Body of pancreas (tissue), 4 donors: Measurements from ENCODE around the gene ITPR2. TPM values are rescaled to one million over a fixed set of nuclear protein-coding genes. Genes with fewer than 3 reads are reported as not detected.

ENCODE experiments used
- ATAC-seq: fragments of 150-250 bp; one replicate; pipeline ENCODE4 v1.9.1; 2016
- DNase-seq, 4 donors: peaks; one replicate each; pipeline ENCODE4 v3.0.0-alpha.2; 2019
- H3K27ac ChIP-seq, 4 donors: fragments of 200-600 bp; sonication (generic); 1 replicate in 3 of 4; 2 replicates in 1 of 4; pipeline versions ENCODE4 v1.5.1 to v1.6.1; 2016 to 2019; ENCODE audit warnings: mild to moderate bottlenecking in 1 of 4, mixed read lengths in 1 of 4, moderate library complexity in 1 of 4
- H3K27me3 ChIP-seq, 2 donors: fragments of 200-600 bp; sonication (generic); one replicate each; pipeline ENCODE4 v1.6.0; 2016; ENCODE audit warnings: mild to moderate bottlenecking in 1 of 2
- H3K36me3 ChIP-seq, 2 donors: fragments of 200-600 bp; sonication (generic); replicated peaks in 1 of 2; 2 replicates each; pipeline ENCODE4 v1.5.1; 2016; ENCODE audit warnings: low read depth in 2 of 2; ENCODE audit not compliant: insufficient read depth in 1 of 2
- H3K4me1 ChIP-seq: fragments of 200-600 bp; sonication (generic); one replicate; pipeline ENCODE4 v1.6.0; 2016
- H3K4me3 ChIP-seq, 2 donors: fragments of 200-600 bp; sonication (generic); 1 replicate in 1 of 2; 2 replicates in 1 of 2; pipeline ENCODE4 v1.5.1; 2016 to 2019
- H3K9me3 ChIP-seq, 3 donors: fragments of 200-600 bp; sonication (generic); 1 replicate in 2 of 3; 2 replicates in 1 of 3; pipeline ENCODE4 v1.5.1; 2016
- POLR2A ChIP-seq, 3 donors: fragments of 450-650 bp; IDR thresholded peaks; one replicate each; pipeline ENCODE4 v1.6.1; 2016; ENCODE audit warnings: antibody characterized with exemption in 3 of 3, mild to moderate bottlenecking in 2 of 3
- WGBS, 2 donors: methylation state at CpG; one replicate each; pipeline ENCODE4 v1.1.5; 2017; 5-methylcytosine and 5-hydroxymethylcytosine counted together
- intact Hi-C: fragments of 100-400 bp; cut with DNase I; formaldehyde crosslinking; loops from one replicate; pipeline ENCODE4 v1.15.1; 2023
- total RNA-seq, 2 donors: library from RNA; depleted of rRNA; stranded (reverse); fragments of >200 nt; gene quantifications; one replicate each; pipeline ENCODE4 v1.1.0, GENCODE V29; 2016
- TF ChIP-seq, protein P1 (sequence below), 7 experiments: fragments of 450-650 bp in 4 of 7; fragments of 200-600 bp in 3 of 7; sonication (generic) in 3 of 7; IDR thresholded peaks; one replicate each; pipeline ENCODE4 v1.5.1; 2016 to 2019; ENCODE audit warnings: antibody characterized with exemption in 7 of 7

ITPR2 gene
- total RNA-seq, 2 donors from 2014 or later: 37.4 to 92.9 TPM

- Histone ChIP-seq H3K27ac (no peak overlapping the region), H3K27me3 (no peaks in the 10 kb centered on the region), H3K36me3 (no peaks in the 10 kb centered on the region), H3K4me1 (no peaks in the 10 kb centered on the region), H3K4me3 (no peak overlapping the region), H3K9me3 (no peaks in the 10 kb centered on the region)
- 88 to 89% methylated on average over 4 of the region's 4 CpGs for WGBS, 2 donors
- DNase-seq (no peak), ATAC-seq (no peak)
- TF ChIP-seq POLR2A (IDR thresholded peaks at IDR 0.05): no peak
- TF ChIP-seq, protein P1, sequence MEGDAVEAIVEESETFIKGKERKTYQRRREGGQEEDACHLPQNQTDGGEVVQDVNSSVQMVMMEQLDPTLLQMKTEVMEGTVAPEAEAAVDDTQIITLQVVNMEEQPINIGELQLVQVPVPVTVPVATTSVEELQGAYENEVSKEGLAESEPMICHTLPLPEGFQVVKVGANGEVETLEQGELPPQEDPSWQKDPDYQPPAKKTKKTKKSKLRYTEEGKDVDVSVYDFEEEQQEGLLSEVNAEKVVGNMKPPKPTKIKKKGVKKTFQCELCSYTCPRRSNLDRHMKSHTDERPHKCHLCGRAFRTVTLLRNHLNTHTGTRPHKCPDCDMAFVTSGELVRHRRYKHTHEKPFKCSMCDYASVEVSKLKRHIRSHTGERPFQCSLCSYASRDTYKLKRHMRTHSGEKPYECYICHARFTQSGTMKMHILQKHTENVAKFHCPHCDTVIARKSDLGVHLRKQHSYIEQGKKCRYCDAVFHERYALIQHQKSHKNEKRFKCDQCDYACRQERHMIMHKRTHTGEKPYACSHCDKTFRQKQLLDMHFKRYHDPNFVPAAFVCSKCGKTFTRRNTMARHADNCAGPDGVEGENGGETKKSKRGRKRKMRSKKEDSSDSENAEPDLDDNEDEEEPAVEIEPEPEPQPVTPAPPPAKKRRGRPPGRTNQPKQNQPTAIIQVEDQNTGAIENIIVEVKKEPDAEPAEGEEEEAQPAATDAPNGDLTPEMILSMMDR (IDR thresholded peaks at IDR 0.05): no peak
- intact Hi-C loops: no loop called here
Observed at GRCh38 chr12:26369588-26369987, 463.4 kb downstream of the ITPR2 start.

GRCh38 chr12:26367991-26368730 lies 464.8 kb downstream of the ITPR2 start:
- ATAC-seq (no peak), DNase-seq (no peak)
- no peaks in the 10 kb centered on the region for H3K4me1 ChIP-seq
- H3K36me3 ChIP-seq: no peaks in the 10 kb centered on the region
- TF ChIP-seq POLR2A (IDR thresholded peaks at IDR 0.05): no peak
- TF ChIP-seq, protein P1 (IDR thresholded peaks at IDR 0.05): no peak
- H3K27ac ChIP-seq: no peak overlapping the region
- 76 to 93% methylated on average over 1 of the region's 1 CpG for WGBS, 2 donors
- no peaks in the 10 kb centered on the region for H3K9me3 ChIP-seq
- intact Hi-C loops: no loop called here
- no peaks in the 10 kb centered on the region for H3K27me3 ChIP-seq
- no peak overlapping the region for H3K4me3 ChIP-seq

DNA sequence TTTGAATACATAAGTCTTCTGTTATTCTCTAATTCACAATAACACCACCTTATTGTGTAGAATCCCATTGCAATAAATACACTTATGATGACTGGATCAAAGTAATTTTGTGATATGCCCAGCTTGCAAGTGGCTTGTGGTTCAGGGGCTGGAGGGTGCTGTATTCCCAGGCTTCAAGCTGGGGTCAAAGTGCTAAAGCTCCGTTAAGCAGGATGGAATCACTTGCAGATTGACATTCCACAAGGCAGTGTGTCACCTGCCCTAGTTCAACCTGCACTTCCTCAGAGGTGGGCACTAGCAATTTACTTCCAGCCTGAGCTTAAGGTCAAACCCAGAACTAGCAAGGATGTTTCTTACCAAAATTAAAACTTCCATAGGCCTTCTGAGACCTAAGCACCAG lies 471.0 kb downstream of the ITPR2 start:
- H3K4me1 ChIP-seq: no peaks in the 10 kb centered on the region
- no peaks in the 10 kb centered on the region for H3K9me3 ChIP-seq
- H3K27ac ChIP-seq: no peak overlapping the region
- ATAC-seq (no peak), DNase-seq (no peak)
- TF ChIP-seq POLR2A (IDR thresholded peaks at IDR 0.05): no peak
- TF ChIP-seq, protein P1 (IDR thresholded peaks at IDR 0.05): no peak
- no peaks in the 10 kb centered on the region for H3K36me3 ChIP-seq
- WGBS, 2 donors: 67 to 95% methylated on average over 1 of the region's 1 CpG
- H3K27me3 ChIP-seq: no peaks in the 10 kb centered on the region
- intact Hi-C loops: no loop called here
- no peak overlapping the region for H3K4me3 ChIP-seq

DNA sequence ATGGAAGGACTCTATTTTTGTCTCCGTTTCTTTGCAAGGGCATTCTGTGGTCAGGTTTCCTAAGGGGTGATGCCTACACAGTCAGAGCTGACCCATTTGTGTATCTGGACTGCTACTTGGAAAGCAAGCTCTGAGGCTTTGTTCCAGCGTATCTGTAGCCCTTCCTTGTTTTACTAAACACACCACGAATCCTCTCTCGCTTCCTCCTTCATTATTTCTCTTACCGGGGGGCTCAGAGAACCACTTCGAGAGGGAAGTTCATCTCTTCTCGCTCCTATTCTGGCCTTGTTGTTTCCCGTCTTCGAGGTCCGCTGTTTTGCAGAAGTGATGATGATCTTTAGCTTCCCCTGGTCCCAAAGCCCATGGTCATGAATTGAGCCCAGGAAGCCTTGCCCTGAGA lies 472.9 kb downstream of the ITPR2 start:
- 80 to 96% methylated on average over 10 of the region's 10 CpGs for WGBS, 2 donors
- Histone ChIP-seq H3K27me3 (no peaks in the 10 kb centered on the region), H3K4me1 (no peaks in the 10 kb centered on the region), H3K9me3 (no peaks in the 10 kb centered on the region), H3K27ac (no peak overlapping the region), H3K4me3 (no peak overlapping the region), H3K36me3 (no peaks in the 10 kb centered on the region)
- peak in 1 of 4 donors; percentile 18 for DNase-seq
- no peak for TF ChIP-seq POLR2A (IDR thresholded peaks at IDR 0.05)
- TF ChIP-seq, protein P1 (IDR thresholded peaks at IDR 0.05): no peak
- intact Hi-C loops: no loop called here
- no peak for ATAC-seq

DNA sequence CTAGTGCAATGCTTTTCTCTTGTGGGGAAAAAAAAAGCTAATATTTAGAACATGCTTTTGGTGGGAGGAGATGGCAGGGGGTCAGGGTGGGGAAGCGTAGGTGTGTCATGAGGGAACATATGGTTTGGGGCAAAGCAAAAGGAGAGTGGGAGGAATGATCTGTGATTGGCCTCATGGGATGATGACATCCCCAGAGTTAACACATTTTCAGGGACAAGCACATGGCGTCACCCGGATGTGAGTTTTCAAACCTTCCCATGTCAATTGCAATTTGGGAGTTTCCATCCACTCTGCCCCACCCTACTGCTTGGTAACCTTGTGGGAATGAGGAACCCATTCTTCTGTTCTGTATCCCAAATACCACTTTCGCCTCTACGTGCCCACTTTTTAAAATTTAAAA lies 473.4 kb downstream of the ITPR2 start:
- Histone ChIP-seq H3K27me3 (no peaks in the 10 kb centered on the region), H3K4me3 (no peak overlapping the region), H3K9me3 (no peaks in the 10 kb centered on the region), H3K4me1 (no peaks in the 10 kb centered on the region), H3K36me3 (no peaks in the 10 kb centered on the region), H3K27ac (no peak overlapping the region)
- 92 to 96% methylated on average over 5 of the region's 5 CpGs for WGBS, 2 donors
- no peak for DNase-seq
- no peak for TF ChIP-seq POLR2A (IDR thresholded peaks at IDR 0.05)
- TF ChIP-seq, protein P1 (IDR thresholded peaks at IDR 0.05): no peak
- ATAC-seq: no peak
- intact Hi-C loops: no loop called here
